ENCODE results near the gene GNB1L. TPM values are rescaled to one million over a fixed set of nuclear protein-coding genes. Genes with fewer than 3 reads are reported as not detected.

Gene GNB1L
- total RNA-seq, 1 experiment from 2014 or later = 10.3 TPM

- peaks cover 14% of the 10 kb centered on the region for H3K27me3 ChIP-seq (ENCODE audit: insufficient read depth, low read depth)
- no peaks in the 10 kb centered on the region for H3K36me3 ChIP-seq (ENCODE audit: low read depth)
- H3K9me2 ChIP-seq (ENCODE audit: insufficient read depth) = no peaks in the 10 kb centered on the region
- no peaks in the 10 kb centered on the region for H3K9me3 ChIP-seq (ENCODE audit: insufficient read depth, low read depth)
- DNase-seq = no peak
- H3K4me2 ChIP-seq = no peak overlapping the region
- H3F3A ChIP-seq (ENCODE audit: insufficient read depth, low read depth) = no peaks in the 10 kb centered on the region
- no peaks in the 10 kb centered on the region for H4K20me1 ChIP-seq (ENCODE audit: insufficient read depth)
- TF ChIP-seq EZH2 (IDR thresholded peaks at IDR 0.05; ENCODE audit: low read depth) (no peak), CTCF (conservative IDR thresholded peaks at IDR 0.05) (no peak)
- H2AFZ ChIP-seq = no peak overlapping the region
- H3K4me1 ChIP-seq (replicated peaks; ENCODE audit: insufficient read depth) = no peaks in the 10 kb centered on the region
- BruUV-seq (replicated peaks) = no TSS peak
- POLR2A ChIA-PET (ENCODE audit: unreplicated experiment) = no interaction called here
- H3K79me2 ChIP-seq (ENCODE audit: low read depth) = no peaks in the 10 kb centered on the region
- H3K4me3 ChIP-seq = no peak overlapping the region
- CTCF ChIA-PET = no interaction called here
- intact Hi-C loops (cut with micrococcal nuclease; ENCODE audit: unreplicated experiment) = no loop called here
- no peak overlapping the region for H3K27ac ChIP-seq
Observed at GRCh38 chr22:19758896-19759426, 95.7 kb downstream of the GNB1L start.

DNA sequence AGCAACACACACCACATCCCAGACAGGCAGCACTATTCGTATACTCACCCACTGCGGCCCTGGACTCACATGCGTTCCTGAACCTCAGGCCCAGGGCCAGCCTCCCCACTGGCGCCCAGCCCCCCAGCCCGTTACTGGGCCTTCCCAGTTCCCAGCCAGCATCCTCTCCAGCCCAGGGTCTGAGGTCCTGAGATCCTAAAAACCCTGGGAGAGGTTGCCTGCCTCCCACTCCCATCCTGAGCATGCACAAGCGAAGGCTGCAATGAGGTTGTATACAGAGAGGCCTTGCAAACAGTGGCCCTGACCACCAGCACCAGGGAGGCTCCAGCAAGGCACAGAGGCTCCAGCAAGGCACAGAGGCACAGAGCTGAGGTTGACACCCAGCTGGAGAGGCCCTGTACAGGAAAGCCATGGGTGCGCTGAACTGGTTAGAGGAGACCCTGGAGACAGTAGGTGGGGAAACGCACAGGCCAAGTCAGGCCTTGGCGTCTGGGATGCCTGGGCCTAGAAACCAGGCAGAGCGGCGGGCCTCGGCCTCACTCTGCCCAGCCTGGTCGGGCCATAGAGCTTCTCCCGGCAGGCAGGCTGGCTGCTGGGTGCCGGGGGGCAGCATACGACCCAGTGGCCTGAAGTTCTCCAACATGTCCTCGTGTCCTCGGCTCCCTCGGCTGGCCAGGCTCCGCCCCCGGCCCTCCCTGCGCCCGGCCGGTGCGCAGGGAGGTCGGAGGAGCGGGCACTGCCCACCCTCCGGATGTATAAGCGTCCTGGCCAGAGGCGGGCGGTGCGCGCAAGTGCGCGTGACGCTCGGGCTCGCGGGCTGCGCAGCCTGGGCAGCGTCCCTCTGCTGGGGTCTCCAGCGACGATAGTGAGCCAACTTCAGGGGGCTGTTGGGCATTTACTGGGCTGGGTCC lies 96.4 kb downstream of the GNB1L start:
- POLR2A ChIA-PET (ENCODE audit: unreplicated experiment) = no interaction called here
- H3K36me3 ChIP-seq (ENCODE audit: low read depth) = no peaks in the 10 kb centered on the region
- no peak for DNase-seq
- no peak overlapping the region for H3K4me3 ChIP-seq
- no peaks in the 10 kb centered on the region for H3F3A ChIP-seq (ENCODE audit: insufficient read depth, low read depth)
- CTCF ChIA-PET = no interaction called here
- TF ChIP-seq EZH2 (IDR thresholded peaks at IDR 0.05; ENCODE audit: low read depth) = no peak
- TF ChIP-seq CTCF (conservative IDR thresholded peaks at IDR 0.05) = no peak
- H3K4me2 ChIP-seq = no peak overlapping the region
- no peaks in the 10 kb centered on the region for H3K79me2 ChIP-seq (ENCODE audit: low read depth)
- peaks cover 14% of the 10 kb centered on the region for H3K27me3 ChIP-seq (ENCODE audit: insufficient read depth, low read depth)
- intact Hi-C loops (cut with micrococcal nuclease; ENCODE audit: unreplicated experiment) = no loop called here
- BruUV-seq (replicated peaks) = no TSS peak
- H3K9me3 ChIP-seq (ENCODE audit: insufficient read depth, low read depth) = no peaks in the 10 kb centered on the region
- H4K20me1 ChIP-seq (ENCODE audit: insufficient read depth) = no peaks in the 10 kb centered on the region
- H3K27ac ChIP-seq = no peak overlapping the region
- H3K9me2 ChIP-seq (ENCODE audit: insufficient read depth) = no peaks in the 10 kb centered on the region
- H3K4me1 ChIP-seq (replicated peaks; ENCODE audit: insufficient read depth) = no peaks in the 10 kb centered on the region
- H2AFZ ChIP-seq = no peak overlapping the region

DNA sequence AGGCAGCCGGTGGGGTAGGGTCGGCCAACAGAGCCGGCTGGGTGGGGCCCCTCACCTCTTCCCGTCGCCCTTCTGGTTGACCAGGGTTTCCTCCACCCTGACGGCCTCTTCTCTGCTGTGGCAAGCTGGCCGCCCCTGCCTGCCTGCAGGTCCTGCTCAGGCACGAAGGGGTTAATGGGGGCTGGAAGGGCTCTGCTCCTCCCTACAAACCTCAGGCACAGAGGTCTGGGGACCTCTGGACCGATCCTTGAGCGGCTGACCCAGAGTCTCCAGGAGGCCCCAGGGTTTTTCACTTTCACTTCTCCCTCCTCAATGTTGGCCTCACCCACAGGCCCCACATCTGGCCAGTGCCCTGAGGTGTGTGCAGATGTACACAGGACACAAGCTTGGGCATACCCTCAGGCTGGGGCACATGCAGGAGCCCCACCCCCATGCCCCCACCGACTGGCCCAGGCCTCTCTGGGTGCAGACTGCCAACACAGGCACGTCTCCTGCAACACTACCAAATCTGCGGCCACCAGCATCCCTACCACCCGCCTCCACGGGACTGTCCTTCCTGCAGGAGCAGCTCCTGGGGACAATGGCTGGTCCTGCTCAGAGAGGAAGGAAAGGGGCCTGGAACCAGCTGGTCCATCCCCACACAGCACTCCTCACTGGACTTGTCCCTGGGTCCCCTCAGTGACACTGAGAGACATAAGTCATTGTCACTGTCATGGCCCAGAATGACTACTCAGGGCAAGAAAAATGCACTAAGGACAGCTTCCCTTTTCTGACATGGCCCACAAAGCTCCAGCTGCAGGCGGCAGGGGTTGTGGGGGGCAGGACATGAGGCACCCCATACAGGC lies 97.3 kb downstream of the GNB1L start:
- H3K4me2 ChIP-seq = peak overlapping the region; percentile 50
- CTCF ChIA-PET = no interaction called here

More for the DNA sequence above, 97.3 kb downstream of the GNB1L start:
- Histone ChIP-seq H3K27me3 (ENCODE audit: insufficient read depth, low read depth) (peaks cover 14% of the 10 kb centered on the region), H3K9me3 (ENCODE audit: insufficient read depth, low read depth) (no peaks in the 10 kb centered on the region), H3K79me2 (ENCODE audit: low read depth) (no peaks in the 10 kb centered on the region), H3F3A (ENCODE audit: insufficient read depth, low read depth) (no peaks in the 10 kb centered on the region), H2AFZ (no peak overlapping the region), H3K4me1 (replicated peaks; ENCODE audit: insufficient read depth) (no peaks in the 10 kb centered on the region), H3K36me3 (ENCODE audit: low read depth) (no peaks in the 10 kb centered on the region), H3K27ac (no peak overlapping the region), H3K4me3 (no peak overlapping the region), H3K9me2 (ENCODE audit: insufficient read depth) (no peaks in the 10 kb centered on the region), H4K20me1 (ENCODE audit: insufficient read depth) (no peaks in the 10 kb centered on the region)
- TF ChIP-seq CTCF (conservative IDR thresholded peaks at IDR 0.05) (no peak), EZH2 (IDR thresholded peaks at IDR 0.05; ENCODE audit: low read depth) (no peak)
- POLR2A ChIA-PET (ENCODE audit: unreplicated experiment) = no interaction called here
- DNase-seq = no peak
- intact Hi-C loops (cut with micrococcal nuclease; ENCODE audit: unreplicated experiment) = no loop called here
- BruUV-seq (replicated peaks) = no TSS peak
